BLaER1 treated with 17β-estradiol and CSF1 and Interleukin-3, amounts not matched to agents 10 nM and 100 nM (cell line): ENCODE measurements around the gene GPC6.

Experiments
- H3K27ac ChIP-seq, 11 experiments: shearing (Covaris generic); formaldehyde crosslinking; 2 replicates each; pipeline ENCODE4 v1.8.1; 2022
- H3K27me3 ChIP-seq, 11 experiments: shearing (Covaris generic); formaldehyde crosslinking; 2 replicates each; pipeline ENCODE4 v1.8.1; 2022
- H3K36me3 ChIP-seq, 11 experiments: shearing (Covaris generic); formaldehyde crosslinking; 2 replicates each; pipeline ENCODE4 v1.8.1; 2022
- H3K4me1 ChIP-seq, 10 experiments: shearing (Covaris generic); formaldehyde crosslinking; 2 replicates each; pipeline ENCODE4 v1.8.1; 2022
- H3K4me2 ChIP-seq, 11 experiments: shearing (Covaris generic); formaldehyde crosslinking; 2 replicates each; pipeline ENCODE4 v1.8.1; 2022
- H3K4me3 ChIP-seq, 10 experiments: shearing (Covaris generic); formaldehyde crosslinking; 2 replicates each; pipeline ENCODE4 v1.8.1; 2022
- H3K9ac ChIP-seq, 11 experiments: shearing (Covaris generic); formaldehyde crosslinking; 2 replicates each; pipeline ENCODE4 v1.8.1; 2022
- H3K9me3 ChIP-seq, 11 experiments: shearing (Covaris generic); formaldehyde crosslinking; replicated peaks in 1 of 11; 2 replicates each; pipeline ENCODE4 v1.8.1; 2022
- H4K20me1 ChIP-seq, 11 experiments: shearing (Covaris generic); formaldehyde crosslinking; 2 replicates each; pipeline ENCODE4 v1.8.1; 2022
- Cebpa-rat ChIP-seq, 11 experiments: shearing (Covaris generic); IDR thresholded peaks; 2 replicates each; pipeline ENCODE4 v1.8.1; 2022

GPC6 gene

GRCh38 chr13:93708308-93709075 lies 481.9 kb downstream of the GPC6 start:
- TF ChIP-seq Cebpa-rat (IDR thresholded peaks at IDR 0.05), result no peak
- Histone ChIP-seq H3K4me3 (no peak overlapping the region), H3K9ac (no peak overlapping the region), H3K4me1 (no peaks in the 10 kb centered on the region), H3K27me3 (no peaks in the 10 kb centered on the region), H3K4me2 (no peak overlapping the region), H3K36me3 (no peaks in the 10 kb centered on the region), H4K20me1 (no peaks in the 10 kb centered on the region), H3K27ac (no peak overlapping the region), H3K9me3 (0 out of 22 replicates have a peak, but pooled peaks cover 0 to under 1% (median 0%) of the 10 kb centered on the region in 11 experiments)

GRCh38 chr13:93709506-93710244 lies 483.1 kb downstream of the GPC6 start:
- H3K27ac ChIP-seq, result no peak overlapping the region
- no peak for TF ChIP-seq Cebpa-rat (IDR thresholded peaks at IDR 0.05)
- H3K4me3 ChIP-seq, result no peak overlapping the region
- H3K4me1 ChIP-seq, result no peaks in the 10 kb centered on the region
- H3K9me3 ChIP-seq, result peaks cover 5 to 12% (median 9%) of the 10 kb centered on the region in 11 experiments; a peak in 18 of 22 replicates
- H3K36me3 ChIP-seq, result no peaks in the 10 kb centered on the region
- no peaks in the 10 kb centered on the region for H4K20me1 ChIP-seq
- no peak overlapping the region for H3K9ac ChIP-seq
- H3K27me3 ChIP-seq, result no peaks in the 10 kb centered on the region
- H3K4me2 ChIP-seq, result no peak overlapping the region

GRCh38 chr13:93714171-93714570 lies 487.6 kb downstream of the GPC6 start:
- Histone ChIP-seq H3K4me2 (no peak overlapping the region), H4K20me1 (no peaks in the 10 kb centered on the region)
- no peak for TF ChIP-seq Cebpa-rat (IDR thresholded peaks at IDR 0.05)

GRCh38 chr13:93715866-93716265 lies 489.3 kb downstream of the GPC6 start:
- Histone ChIP-seq H3K4me3 (no peak overlapping the region), H3K27me3 (no peaks in the 10 kb centered on the region), H4K20me1 (no peaks in the 10 kb centered on the region), H3K9ac (no peak overlapping the region), H3K9me3 (peaks cover 9 to 18% (median 13%) of the 10 kb centered on the region in 11 experiments; a peak in 18 of 22 replicates), H3K27ac (no peak overlapping the region), H3K36me3 (no peaks in the 10 kb centered on the region), H3K4me1 (no peaks in the 10 kb centered on the region), H3K4me2 (no peak overlapping the region)
- TF ChIP-seq Cebpa-rat (IDR thresholded peaks at IDR 0.05), result no peak

More at GRCh38 chr13:93714171-93714570, 487.6 kb downstream of the GPC6 start:
- peaks cover 9 to 18% (median 13%) of the 10 kb centered on the region in 11 experiments; a peak in 18 of 22 replicates for H3K9me3 ChIP-seq
- H3K27me3 ChIP-seq, result no peaks in the 10 kb centered on the region
- no peaks in the 10 kb centered on the region for H3K4me1 ChIP-seq
- H3K9ac ChIP-seq, result no peak overlapping the region
- no peak overlapping the region for H3K4me3 ChIP-seq
- no peak overlapping the region for H3K27ac ChIP-seq
- no peaks in the 10 kb centered on the region for H3K36me3 ChIP-seq

GRCh38 chr13:93716623-93717022 lies 490.0 kb downstream of the GPC6 start:
- Histone ChIP-seq H4K20me1 (no peaks in the 10 kb centered on the region), H3K27ac (no peak overlapping the region), H3K4me2 (no peak overlapping the region), H3K36me3 (no peaks in the 10 kb centered on the region), H3K9me3 (peaks cover 9 to 18% (median 13%) of the 10 kb centered on the region in 11 experiments; a peak in 18 of 22 replicates), H3K4me1 (no peaks in the 10 kb centered on the region), H3K9ac (no peak overlapping the region), H3K27me3 (no peaks in the 10 kb centered on the region), H3K4me3 (no peak overlapping the region)
- no peak for TF ChIP-seq Cebpa-rat (IDR thresholded peaks at IDR 0.05)

GRCh38 chr13:93721483-93721882 lies 494.9 kb downstream of the GPC6 start:
- H3K9ac ChIP-seq, result no peak overlapping the region
- H3K27ac ChIP-seq, result no peak overlapping the region
- H3K9me3 ChIP-seq, result no peaks in the 10 kb centered on the region
- no peaks in the 10 kb centered on the region for H4K20me1 ChIP-seq
- H3K4me1 ChIP-seq, result no peaks in the 10 kb centered on the region
- H3K4me2 ChIP-seq, result no peak overlapping the region
- H3K4me3 ChIP-seq, result no peak overlapping the region
- H3K27me3 ChIP-seq, result no peaks in the 10 kb centered on the region
- TF ChIP-seq Cebpa-rat (IDR thresholded peaks at IDR 0.05), result no peak
- H3K36me3 ChIP-seq, result no peaks in the 10 kb centered on the region

- H3K27ac ChIP-seq, result no peak overlapping the region
- no peaks in the 10 kb centered on the region for H3K4me1 ChIP-seq
- H3K9me3 ChIP-seq, result no peaks in the 10 kb centered on the region
- H3K9ac ChIP-seq, result no peak overlapping the region
- H3K36me3 ChIP-seq, result no peaks in the 10 kb centered on the region
- H3K4me2 ChIP-seq, result no peak overlapping the region
- no peaks in the 10 kb centered on the region for H4K20me1 ChIP-seq
- no peak for TF ChIP-seq Cebpa-rat (IDR thresholded peaks at IDR 0.05)
- no peaks in the 10 kb centered on the region for H3K27me3 ChIP-seq
- no peak overlapping the region for H3K4me3 ChIP-seq
These were observed 496.7 kb downstream of the GPC6 start for GRCh38 chr13:93723316-93723715.

- Histone ChIP-seq H3K4me2 (no peak overlapping the region), H3K27me3 (no peaks in the 10 kb centered on the region), H3K36me3 (no peaks in the 10 kb centered on the region), H3K27ac (no peak overlapping the region), H3K9ac (no peak overlapping the region), H4K20me1 (no peaks in the 10 kb centered on the region), H3K4me1 (no peaks in the 10 kb centered on the region), H3K9me3 (no peaks in the 10 kb centered on the region), H3K4me3 (no peak overlapping the region)
- no peak for TF ChIP-seq Cebpa-rat (IDR thresholded peaks at IDR 0.05)
These were observed 497.6 kb downstream of the GPC6 start for GRCh38 chr13:93724187-93724586.

- Histone ChIP-seq H4K20me1 (no peaks in the 10 kb centered on the region), H3K4me2 (no peak overlapping the region), H3K9me3 (no peaks in the 10 kb centered on the region), H3K36me3 (no peaks in the 10 kb centered on the region), H3K27me3 (no peaks in the 10 kb centered on the region), H3K4me1 (no peaks in the 10 kb centered on the region), H3K27ac (no peak overlapping the region), H3K4me3 (no peak overlapping the region), H3K9ac (no peak overlapping the region)
- no peak for TF ChIP-seq Cebpa-rat (IDR thresholded peaks at IDR 0.05)
These were observed 499.8 kb downstream of the GPC6 start for GRCh38 chr13:93726173-93726957.
